ENCODE data around the gene ZFP36L2.

ZFP36L2 gene

GRCh38 chr2:43175876-43176275 lies 50.5 kb downstream of the ZFP36L2 start:
- no peak for TF ChIP-seq CTCF (IDR thresholded peaks at IDR 0.05; ENCODE audit: low read depth, low read length, missing control alignments)
- no peak for DNase-seq (ENCODE audit: extremely low read depth, low read depth)
- no peak overlapping the region for H3K4me3 ChIP-seq (replicated peaks; ENCODE audit: low read depth, low read length)

GRCh38 chr2:43175020-43175441 lies 51.4 kb downstream of the ZFP36L2 start:
- no peak for DNase-seq (ENCODE audit: extremely low read depth, low read depth)
- H3K4me3 ChIP-seq (replicated peaks; ENCODE audit: low read depth, low read length) = no peak overlapping the region

GRCh38 chr2:43174368-43174916 lies 52.0 kb downstream of the ZFP36L2 start:
- H3K4me3 ChIP-seq (replicated peaks; ENCODE audit: low read depth, low read length) = no peak overlapping the region
- no peak for TF ChIP-seq CTCF (IDR thresholded peaks at IDR 0.05; ENCODE audit: low read depth, low read length, missing control alignments)
- no peak for DNase-seq (ENCODE audit: extremely low read depth, low read depth)

More at GRCh38 chr2:43175020-43175441, 51.4 kb downstream of the ZFP36L2 start:
- TF ChIP-seq CTCF (IDR thresholded peaks at IDR 0.05; ENCODE audit: low read depth, low read length, missing control alignments) = no peak
